ENCODE measurements around the gene LAYN. TPM values are rescaled to one million over a fixed set of nuclear protein-coding genes. Genes with fewer than 3 reads are reported as not detected.

Gene LAYN
- polyA plus RNA-seq, 2 of the 4 experiments (the other 2 are of a cell fraction), result 4.1 to 9.0 TPM

GRCh38 chr11:111502611-111503010 lies 37.9 kb upstream of the LAYN start (continued):
- TF ChIP-seq TP53 (CRISPR knock-in tag; IDR thresholded peaks at IDR 0.05), result no peak

- no peak overlapping the region for H3K4me3 ChIP-seq
- WGBS (ENCODE audit: missing lambda C conversion rate), result 81% methylated on average over 1 of the region's 1 CpG
- ATAC-seq, result no peak
- no peaks in the 10 kb centered on the region for H3K9me3 ChIP-seq
- ChIA-PET POLR2A (no interaction called here), CTCF (no interaction called here)
- peaks cover 7% of the 10 kb centered on the region for H3K4me1 ChIP-seq
- H3K27ac ChIP-seq, result no peak overlapping the region
- TF ChIP-seq MYC (IDR thresholded peaks at IDR 0.05; ENCODE audit: borderline replicate concordance, low read length), result no peak
- no peak for TF ChIP-seq CHD4 (IDR thresholded peaks at IDR 0.05; ENCODE audit: borderline replicate concordance)
- TF ChIP-seq RARB (CRISPR knock-in tag; IDR thresholded peaks at IDR 0.05), result no peak
- no peak for TF ChIP-seq ZC3H11A (IDR thresholded peaks at IDR 0.05)
- no peak for TF ChIP-seq POLR2AphosphoS2 (conservative IDR thresholded peaks at IDR 0.05; ENCODE audit: low read length)
- TF ChIP-seq SREBF2 (IDR thresholded peaks at IDR 0.05), result no peak
- TF ChIP-seq, protein P1, sequence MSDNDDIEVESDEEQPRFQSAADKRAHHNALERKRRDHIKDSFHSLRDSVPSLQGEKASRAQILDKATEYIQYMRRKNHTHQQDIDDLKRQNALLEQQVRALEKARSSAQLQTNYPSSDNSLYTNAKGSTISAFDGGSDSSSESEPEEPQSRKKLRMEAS (IDR thresholded peaks at IDR 0.05), result no peak
- no peak for TF ChIP-seq ZSCAN20 (CRISPR knock-in tag; IDR thresholded peaks at IDR 0.05)
- no peak for TF ChIP-seq RNF2 (IDR thresholded peaks at IDR 0.05; ENCODE audit: borderline replicate concordance, low read depth)
- TF ChIP-seq, protein P2, sequence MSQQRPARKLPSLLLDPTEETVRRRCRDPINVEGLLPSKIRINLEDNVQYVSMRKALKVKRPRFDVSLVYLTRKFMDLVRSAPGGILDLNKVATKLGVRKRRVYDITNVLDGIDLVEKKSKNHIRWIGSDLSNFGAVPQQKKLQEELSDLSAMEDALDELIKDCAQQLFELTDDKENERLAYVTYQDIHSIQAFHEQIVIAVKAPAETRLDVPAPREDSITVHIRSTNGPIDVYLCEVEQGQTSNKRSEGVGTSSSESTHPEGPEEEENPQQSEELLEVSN (IDR thresholded peaks at IDR 0.05; ENCODE audit: borderline replicate concordance, low read depth), result no peak
- TF ChIP-seq POLR2A (IDR thresholded peaks at IDR 0.05; ENCODE audit: low read length), result no peak
- TF ChIP-seq KDM5A (IDR thresholded peaks at IDR 0.05), result no peak
- TF ChIP-seq, protein P3, sequence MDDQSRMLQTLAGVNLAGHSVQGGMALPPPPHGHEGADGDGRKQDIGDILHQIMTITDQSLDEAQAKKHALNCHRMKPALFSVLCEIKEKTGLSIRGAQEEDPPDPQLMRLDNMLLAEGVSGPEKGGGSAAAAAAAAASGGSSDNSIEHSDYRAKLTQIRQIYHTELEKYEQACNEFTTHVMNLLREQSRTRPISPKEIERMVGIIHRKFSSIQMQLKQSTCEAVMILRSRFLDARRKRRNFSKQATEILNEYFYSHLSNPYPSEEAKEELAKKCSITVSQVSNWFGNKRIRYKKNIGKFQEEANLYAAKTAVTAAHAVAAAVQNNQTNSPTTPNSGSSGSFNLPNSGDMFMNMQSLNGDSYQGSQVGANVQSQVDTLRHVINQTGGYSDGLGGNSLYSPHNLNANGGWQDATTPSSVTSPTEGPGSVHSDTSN (IDR thresholded peaks at IDR 0.05), result no peak
- no peak for TF ChIP-seq CHD2 (IDR thresholded peaks at IDR 0.05; ENCODE audit: low read length, partially characterized antibody)
- no peak for TF ChIP-seq REST (IDR thresholded peaks at IDR 0.05)
- no peak for TF ChIP-seq FOSL2 (IDR thresholded peaks at IDR 0.05)
- no peak for TF ChIP-seq FOSL2 (CRISPR knock-in tag; IDR thresholded peaks at IDR 0.05)
- TF ChIP-seq HEYL (CRISPR knock-in tag; IDR thresholded peaks at IDR 0.05), result no peak
- TF ChIP-seq, protein P4, sequence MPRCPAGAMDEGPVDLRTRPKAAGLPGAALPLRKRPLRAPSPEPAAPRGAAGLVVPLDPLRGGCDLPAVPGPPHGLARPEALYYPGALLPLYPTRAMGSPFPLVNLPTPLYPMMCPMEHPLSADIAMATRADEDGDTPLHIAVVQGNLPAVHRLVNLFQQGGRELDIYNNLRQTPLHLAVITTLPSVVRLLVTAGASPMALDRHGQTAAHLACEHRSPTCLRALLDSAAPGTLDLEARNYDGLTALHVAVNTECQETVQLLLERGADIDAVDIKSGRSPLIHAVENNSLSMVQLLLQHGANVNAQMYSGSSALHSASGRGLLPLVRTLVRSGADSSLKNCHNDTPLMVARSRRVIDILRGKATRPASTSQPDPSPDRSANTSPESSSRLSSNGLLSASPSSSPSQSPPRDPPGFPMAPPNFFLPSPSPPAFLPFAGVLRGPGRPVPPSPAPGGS (IDR thresholded peaks at IDR 0.05), result no peak
- TF ChIP-seq, protein P5, sequence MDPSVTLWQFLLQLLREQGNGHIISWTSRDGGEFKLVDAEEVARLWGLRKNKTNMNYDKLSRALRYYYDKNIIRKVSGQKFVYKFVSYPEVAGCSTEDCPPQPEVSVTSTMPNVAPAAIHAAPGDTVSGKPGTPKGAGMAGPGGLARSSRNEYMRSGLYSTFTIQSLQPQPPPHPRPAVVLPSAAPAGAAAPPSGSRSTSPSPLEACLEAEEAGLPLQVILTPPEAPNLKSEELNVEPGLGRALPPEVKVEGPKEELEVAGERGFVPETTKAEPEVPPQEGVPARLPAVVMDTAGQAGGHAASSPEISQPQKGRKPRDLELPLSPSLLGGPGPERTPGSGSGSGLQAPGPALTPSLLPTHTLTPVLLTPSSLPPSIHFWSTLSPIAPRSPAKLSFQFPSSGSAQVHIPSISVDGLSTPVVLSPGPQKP (IDR thresholded peaks at IDR 0.05; ENCODE audit: low read depth, low read length), result no peak
- H3K4me2 ChIP-seq, result no peak overlapping the region
- no peak for DNase-seq (ENCODE audit: low read depth in 1 of 2, low spot score in 1 of 2)
- no peak for FAIRE-seq
Measured at GRCh38 chr11:111510311-111510710, 30.2 kb upstream of the LAYN start.

All from A549 (cell line).